ENCODE results near the gene YLPM1. TPM values are rescaled to one million over a fixed set of nuclear protein-coding genes. Genes with fewer than 3 reads are reported as not detected.

YLPM1 gene
- total and polyA plus RNA-seq, 10 of the 15 experiments (the other 5 are each of a cell fraction or from before 2014, with no cell fraction given), result 11.1 to 48.2 (median 18.0) TPM

- H3K36me3 ChIP-seq (ENCODE audit: control insufficient read depth in 2 of 2, insufficient read depth in 2 of 2, low read length in 1 of 2), result no peaks in the 10 kb centered on the region
- BruUV-seq (replicated peaks), result no TSS peak
- no peaks in the 10 kb centered on the region for H4K20me1 ChIP-seq (ENCODE audit: control insufficient read depth, insufficient read depth)
- ATAC-seq (no peak), DNase-seq (ENCODE audit: low read depth, low spot score) (no peak), FAIRE-seq (no peak)
- no peak overlapping the region for H3K27ac ChIP-seq (ENCODE audit: control insufficient read depth, insufficient read depth)
- H3K9ac ChIP-seq (ENCODE audit: control insufficient read depth, insufficient read depth, low read length), result no peak overlapping the region
- H3K27me3 ChIP-seq (replicated peaks in 1 of 2; ENCODE audit: control insufficient read depth in 2 of 2, insufficient read depth in 2 of 2, low read length in 1 of 2), result no peaks in the 10 kb centered on the region; a peak in 1 of 4 replicates
- RAD21 ChIA-PET (ENCODE audit: unreplicated experiment), result interaction anchor here (1.0 to 2.9 kb wide), 4 partner anchors 9 to 13 kb away, joined by 4 to 13 read pairs (median 4); no protein-coding TSS in a partner anchor
- SMC1A ChIA-PET (ENCODE audit: uncharacterized antibody, unreplicated experiment), result interaction anchor here (0.6 to 1.8 kb wide), 5 partner anchors 9 to 200 kb away, joined by 3 to 8 read pairs (median 5); no protein-coding TSS in a partner anchor
- H3K4me2 ChIP-seq (ENCODE audit: control insufficient read depth, insufficient read depth), result no peak overlapping the region
- H2AFZ ChIP-seq (ENCODE audit: control insufficient read depth, low read depth, low read length), result no peak overlapping the region
- intact Hi-C loops (cut with micrococcal nuclease; ENCODE audit: unreplicated experiment) (no loop called here), in situ Hi-C loops (cut with MboI) (no loop called here)
- WGBS (ENCODE audit: insufficient coverage, insufficient replicate concordance, low lambda C conversion rate, missing lambda C conversion rate), result 84% methylated on average over 4 of the region's 4 CpGs
- H3K79me2 ChIP-seq (ENCODE audit: control insufficient read depth, insufficient read depth, low read length), result no peaks in the 10 kb centered on the region
- no peak overlapping the region for H3K4me3 ChIP-seq
- POLR2A ChIA-PET, result interaction anchor here (0.7 to 1.1 kb wide), 3 partner anchors 8 to 28 kb away, joined by 3 read pairs; no protein-coding TSS in a partner anchor
- no peaks in the 10 kb centered on the region for H3K9me3 ChIP-seq (replicated peaks; ENCODE audit: control insufficient read depth, insufficient read depth, low read length)
- CTCF ChIA-PET, result interaction anchor here (1.0 to 20.7 kb wide), 7 partner anchors 13 to 216 kb away, joined by 3 to 289 read pairs (median 4); no protein-coding TSS in a partner anchor
- TF ChIP-seq KDM1A (IDR thresholded peaks at IDR 0.05; ENCODE audit: borderline replicate concordance) (no peak), E2F4 (IDR thresholded peaks at IDR 0.05; ENCODE audit: low read depth, low read length) (no peak), PML (IDR thresholded peaks at IDR 0.05; ENCODE audit: low read length) (no peak), DPF2 (IDR thresholded peaks at IDR 0.05) (no peak), HDAC6 (IDR thresholded peaks at IDR 0.05; ENCODE audit: unreplicated experiment) (no peak), MXI1 (IDR thresholded peaks at IDR 0.05; ENCODE audit: low read depth, low read length) (no peak), BRCA1 (IDR thresholded peaks at IDR 0.05; ENCODE audit: low read depth, low read length) (no peak), SMARCA5 (IDR thresholded peaks at IDR 0.05) (no peak), ZNF24 (IDR thresholded peaks at IDR 0.05) (no peak), PAX8 (IDR thresholded peaks at IDR 0.05) (no peak), NFYB (IDR thresholded peaks at IDR 0.05; ENCODE audit: insufficient read depth, low read depth, low read length) (no peak), MTA3 (IDR thresholded peaks at IDR 0.05; ENCODE audit: borderline replicate concordance, low read length) (no peak)
- H3K4me1 ChIP-seq (ENCODE audit: control insufficient read depth, insufficient read depth, low read length), result peaks cover 10% of the 10 kb centered on the region
Measured at GRCh38 chr14:74871819-74872218, 108.7 kb downstream of the YLPM1 start.
